Measurements from ENCODE around the gene ERG.

ERG gene

DNA sequence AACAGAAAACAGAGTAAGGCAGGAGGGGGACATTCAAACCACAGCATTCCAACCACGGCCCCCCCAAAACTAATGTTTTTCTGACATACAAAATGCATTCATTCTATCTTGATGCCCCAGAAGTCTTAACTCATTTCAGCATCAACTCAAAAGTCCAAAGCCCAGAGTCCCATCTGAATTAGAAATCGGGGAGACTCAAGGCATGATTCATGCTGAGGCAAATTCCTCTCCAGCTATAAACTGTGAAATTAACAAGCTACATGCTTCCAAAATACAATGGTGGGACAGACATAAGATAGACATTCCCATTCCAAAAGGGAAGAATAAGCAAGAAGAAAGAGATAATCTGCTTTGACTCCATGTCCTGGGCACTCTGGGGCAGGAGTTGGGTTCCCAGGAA lies 167.6 kb downstream of the ERG start:
- DNase-seq (ENCODE audit: low spot score) = no peak

Measured in CD4-positive, alpha-beta T cell treated with Interleukin-15 for 4 hours (primary cell).